HUDEP-2 (cell line): ENCODE data around the gene C11orf86.

Experiments used
- DNase-seq, 76 experiments: peaks; one replicate each; lab custom pipeline; 2025; ENCODE audit not compliant: unreplicated experiment in 76 of 76; lab: John Stamatoyannopoulos, UW

Gene C11orf86

GRCh38 chr11:66966351-66966750 lies 8.8 kb upstream of the C11orf86 start:
- DNase-seq = no peak

- DNase-seq = no peak
Observed at GRCh38 chr11:66967670-66968425, 7.3 kb upstream of the C11orf86 start.

GRCh38 chr11:66969584-66970225 lies 5.4 kb upstream of the C11orf86 start:
- no peak for DNase-seq

- DNase-seq = no peak
Observed at GRCh38 chr11:66970371-66970806, 4.7 kb upstream of the C11orf86 start.

- no peak for DNase-seq
Observed at GRCh38 chr11:66970807-66971442, 4.2 kb upstream of the C11orf86 start.

GRCh38 chr11:66971488-66971887 lies 3.6 kb upstream of the C11orf86 start:
- no peak for DNase-seq

- DNase-seq = no peak
Observed at GRCh38 chr11:66973956-66974580, 1.0 kb upstream of the C11orf86 start.

- DNase-seq = no peak
Observed at GRCh38 chr11:66975405-66976027, 412 bp downstream of the C11orf86 start.

- DNase-seq = peak in 1 of 76 experiments; percentile 15
Observed at GRCh38 chr11:66976028-66976467, 944 bp downstream of the C11orf86 start.

GRCh38 chr11:66976925-66977324 lies 1.8 kb downstream of the C11orf86 start:
- no peak for DNase-seq

GRCh38 chr11:66978229-66978628 lies 3.1 kb downstream of the C11orf86 start:
- DNase-seq = no peak

- no peak for DNase-seq
Observed at GRCh38 chr11:66978717-66979116, 3.6 kb downstream of the C11orf86 start.

- DNase-seq = no peak
Observed at GRCh38 chr11:66979336-66979980, 4.4 kb downstream of the C11orf86 start.

- DNase-seq = peak in 74 of 76 experiments; percentile 43 to 92 (median 82)
Observed at GRCh38 chr11:66981976-66982578, 7.0 kb downstream of the C11orf86 start.

GRCh38 chr11:66983275-66983924 lies 8.3 kb downstream of the C11orf86 start:
- DNase-seq = no peak

- no peak for DNase-seq
Observed at GRCh38 chr11:66985508-66986177, 10.5 kb downstream of the C11orf86 start.

- DNase-seq = no peak
Observed at GRCh38 chr11:66986178-66986545, 11.1 kb downstream of the C11orf86 start.

- peak in 59 of 76 experiments; percentile 3 to 71 (median 45) for DNase-seq
Observed at GRCh38 chr11:66987158-66987620, 12.1 kb downstream of the C11orf86 start.
